Testis (tissue), 3 donors: Measurements from ENCODE around the gene IFT74. TPM values are rescaled to one million over a fixed set of nuclear protein-coding genes. Genes with fewer than 3 reads are reported as not detected.

Experiments used
- DNase-seq: peaks from one replicate; pipeline ENCODE4 v3.0.0-alpha.2; 2019
- H3K27ac ChIP-seq, 2 donors: fragments of 200-600 bp; sonication (generic); one replicate each; pipeline ENCODE4 v1.5.1; 2019
- H3K27me3 ChIP-seq: fragments of 200-600 bp; sonication (generic); one replicate; pipeline ENCODE4 v1.5.1; 2019
- H3K36me3 ChIP-seq: fragments of 200-600 bp; sonication (generic); one replicate; pipeline ENCODE4 v1.5.1; 2017; ENCODE audit warnings: low read depth; ENCODE audit errors: missing control alignments
- H3K4me1 ChIP-seq: fragments of 200-600 bp; sonication (generic); one replicate; pipeline ENCODE4 v1.5.1; 2019
- H3K4me3 ChIP-seq, 2 donors: fragments of 200-600 bp; sonication (generic); one replicate each; pipeline ENCODE4 v1.5.1; 2017 to 2019
- H3K9me3 ChIP-seq: fragments of 200-600 bp; sonication (generic); one replicate; pipeline ENCODE4 v1.5.1; 2017
- POLR2A ChIP-seq: fragments of 450-650 bp; IDR thresholded peaks from one replicate; pipeline ENCODE4 v1.6.1; 2017; ENCODE audit warnings: antibody characterized with exemption, mild to moderate bottlenecking, moderate library complexity
- WGBS, 2 donors: methylation state at CpG; one replicate each; pipeline ENCODE4 v1.1.5; 2018; 5-methylcytosine and 5-hydroxymethylcytosine counted together
- intact Hi-C: fragments of 100-400 bp; cut with DNase I; formaldehyde crosslinking; loops from one replicate; pipeline ENCODE4 v1.15.1; 2023; ENCODE audit warnings: low total_unique reads
- polyA plus RNA-seq: library from polyadenylated mRNA; stranded (reverse); fragments of 350-450 nt; fragmentation: Illumina TruSeq; extraction: RNeasy Lipid Tissue Mini Kit (QIAGEN cat#74804); gene quantifications from one replicate; pipeline ENCODE4 v1.2.3, GENCODE V29; 2014; ENCODE audit warnings: low read depth, low replicate concordance; ENCODE audit not compliant: insufficient read depth
- total RNA-seq, 2 donors: library from RNA; depleted of rRNA; stranded (reverse); fragments of >200 nt; gene quantifications; one replicate each; pipeline ENCODE4 v1.2.3, GENCODE V29; 2016
- TF ChIP-seq, protein P1 (sequence below), 3 experiments: fragments of 450-650 bp in 2 of 3; fragments of 200-600 bp in 1 of 3; sonication (generic) in 1 of 3; IDR thresholded peaks; one replicate each; pipeline ENCODE4 v1.5.1; 2016 to 2019; ENCODE audit warnings: antibody characterized with exemption in 3 of 3, mild to moderate bottlenecking in 2 of 3, moderate library complexity in 1 of 3

Gene IFT74
- total and polyA plus RNA-seq, 3 donors from 2014 or later = 20.7 to 37.5 (median 30.2) TPM

DNA sequence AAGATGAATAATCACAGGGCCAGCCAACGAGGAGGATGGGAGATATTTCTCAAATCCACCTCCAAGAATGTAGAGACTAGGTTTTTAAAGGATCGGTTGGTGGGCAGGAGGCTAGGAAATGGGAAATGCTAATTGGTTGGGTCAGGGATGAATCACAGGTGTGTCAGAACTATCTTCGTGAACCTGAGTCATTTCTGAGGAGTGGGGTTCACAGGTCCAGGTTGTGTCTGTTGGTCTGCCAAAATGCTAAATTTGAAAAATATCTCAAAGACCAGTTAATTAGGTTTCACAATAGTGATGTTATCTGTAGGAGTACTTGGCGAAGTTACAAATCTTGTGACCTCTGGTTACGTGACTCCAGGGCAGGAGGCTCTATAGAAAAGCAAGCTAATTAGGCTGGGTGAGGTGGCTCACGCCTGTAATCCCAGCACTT, 6.6 kb upstream of the IFT74 start:
- no peak for DNase-seq
- Histone ChIP-seq H3K27me3 (no peaks in the 10 kb centered on the region), H3K4me3 (no peak overlapping the region), H3K27ac (no peak overlapping the region), H3K9me3 (no peaks in the 10 kb centered on the region), H3K36me3 (no peaks in the 10 kb centered on the region), H3K4me1 (peaks cover 13% of the 10 kb centered on the region)
- no peak for TF ChIP-seq POLR2A
- TF ChIP-seq, protein P1, sequence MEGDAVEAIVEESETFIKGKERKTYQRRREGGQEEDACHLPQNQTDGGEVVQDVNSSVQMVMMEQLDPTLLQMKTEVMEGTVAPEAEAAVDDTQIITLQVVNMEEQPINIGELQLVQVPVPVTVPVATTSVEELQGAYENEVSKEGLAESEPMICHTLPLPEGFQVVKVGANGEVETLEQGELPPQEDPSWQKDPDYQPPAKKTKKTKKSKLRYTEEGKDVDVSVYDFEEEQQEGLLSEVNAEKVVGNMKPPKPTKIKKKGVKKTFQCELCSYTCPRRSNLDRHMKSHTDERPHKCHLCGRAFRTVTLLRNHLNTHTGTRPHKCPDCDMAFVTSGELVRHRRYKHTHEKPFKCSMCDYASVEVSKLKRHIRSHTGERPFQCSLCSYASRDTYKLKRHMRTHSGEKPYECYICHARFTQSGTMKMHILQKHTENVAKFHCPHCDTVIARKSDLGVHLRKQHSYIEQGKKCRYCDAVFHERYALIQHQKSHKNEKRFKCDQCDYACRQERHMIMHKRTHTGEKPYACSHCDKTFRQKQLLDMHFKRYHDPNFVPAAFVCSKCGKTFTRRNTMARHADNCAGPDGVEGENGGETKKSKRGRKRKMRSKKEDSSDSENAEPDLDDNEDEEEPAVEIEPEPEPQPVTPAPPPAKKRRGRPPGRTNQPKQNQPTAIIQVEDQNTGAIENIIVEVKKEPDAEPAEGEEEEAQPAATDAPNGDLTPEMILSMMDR (IDR thresholded peaks at IDR 0.05) = no peak
- WGBS, 2 donors = 57 to 67% methylated on average over 6 of the region's 6 CpGs
- intact Hi-C loops = no loop called here

- intact Hi-C loops = no loop called here
- TF ChIP-seq, protein P1 (IDR thresholded peaks at IDR 0.05) = no peak
- no peak for TF ChIP-seq POLR2A
Observed at GRCh38 chr9:26950521-26950920, 5.7 kb upstream of the IFT74 start.

DNA sequence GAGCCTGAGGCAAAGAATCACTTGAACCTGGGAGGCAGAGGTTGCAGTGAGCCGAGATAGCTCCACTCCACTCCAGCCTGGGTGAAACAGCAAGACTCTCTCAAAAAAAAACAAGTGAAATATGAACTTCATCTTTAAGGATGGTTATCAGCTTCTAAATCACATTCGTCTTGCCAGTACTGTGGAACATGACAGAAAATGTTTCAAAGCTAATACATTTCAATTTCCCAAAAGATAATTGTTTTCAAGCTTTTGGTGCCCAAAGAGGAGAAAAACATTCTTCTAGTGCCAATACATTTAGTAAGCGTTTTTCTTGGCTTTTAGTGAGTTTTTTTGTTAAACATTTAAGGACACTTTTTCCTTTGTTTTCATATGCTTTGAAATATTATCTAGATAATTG, 4.4 kb upstream of the IFT74 start:
- intact Hi-C loops = no loop called here
- no peaks in the 10 kb centered on the region for H3K9me3 ChIP-seq
- DNase-seq = no peak
- no peaks in the 10 kb centered on the region for H3K27me3 ChIP-seq
- no peak overlapping the region for H3K4me3 ChIP-seq
- H3K4me1 ChIP-seq = peaks cover 8% of the 10 kb centered on the region
- no peak overlapping the region for H3K27ac ChIP-seq
- H3K36me3 ChIP-seq = no peaks in the 10 kb centered on the region
- 86 to 89% methylated on average over 3 of the region's 3 CpGs for WGBS, 2 donors
- no peak for TF ChIP-seq POLR2A
- TF ChIP-seq, protein P1 (IDR thresholded peaks at IDR 0.05) = no peak

More at GRCh38 chr9:26950521-26950920, 5.7 kb upstream of the IFT74 start:
- DNase-seq = no peak
- Histone ChIP-seq H3K9me3 (no peaks in the 10 kb centered on the region), H3K4me3 (no peak overlapping the region), H3K36me3 (no peaks in the 10 kb centered on the region), H3K27me3 (no peaks in the 10 kb centered on the region), H3K4me1 (peaks cover 15% of the 10 kb centered on the region), H3K27ac (no peak overlapping the region)
- WGBS, 2 donors = 88 to 96% methylated on average over 1 of the region's 1 CpG

DNA sequence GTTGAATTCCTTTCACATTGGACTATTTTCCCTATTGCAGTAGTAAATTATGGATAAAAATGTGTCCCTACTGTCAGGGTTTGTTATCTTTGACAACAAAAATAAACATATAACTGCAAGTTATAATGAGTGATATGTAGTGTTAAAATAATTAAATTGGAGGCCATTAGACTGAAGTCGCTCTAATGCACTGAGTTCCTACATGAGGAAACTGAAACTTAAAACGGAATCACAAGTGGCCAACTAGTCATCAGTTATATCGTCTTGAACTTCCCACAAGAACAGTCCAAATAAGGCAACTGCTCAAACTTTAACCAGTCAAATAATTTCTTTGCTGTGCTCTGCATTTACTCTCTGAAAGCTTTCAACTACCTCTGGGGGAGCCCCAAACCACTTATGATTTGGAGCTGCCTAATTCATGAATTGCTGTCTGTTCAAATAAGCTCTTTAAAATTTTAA, 2.1 kb upstream of the IFT74 start:
- intact Hi-C loops = no loop called here

More for the DNA sequence above, 2.1 kb upstream of the IFT74 start:
- Histone ChIP-seq H3K4me1 (peaks cover 11% of the 10 kb centered on the region), H3K36me3 (no peaks in the 10 kb centered on the region), H3K4me3 (no peak overlapping the region), H3K27me3 (no peaks in the 10 kb centered on the region), H3K9me3 (no peaks in the 10 kb centered on the region), H3K27ac (no peak overlapping the region)
- WGBS, 2 donors = 75 to 76% methylated on average over 3 of the region's 3 CpGs
- TF ChIP-seq, protein P1 (IDR thresholded peaks at IDR 0.05) = no peak
- no peak for TF ChIP-seq POLR2A
- DNase-seq = no peak
